Putamen (tissue), 1 donor: ENCODE measurements around the gene DMXL1.
A peak's percentile ranks its signal among the peaks of the same experiment; 100 is the strongest.
"Not testable (repeated sequence)": the region's sequence is repeated elsewhere in the genome, so short reads cannot be mapped to it uniquely, and the experiment has no call there.

Experiments
- DNase-seq: peaks from one replicate; pipeline ENCODE4 v3.0.0-alpha.2; 2016; ENCODE audit warnings: low spot score

The DMXL1 gene

DNA sequence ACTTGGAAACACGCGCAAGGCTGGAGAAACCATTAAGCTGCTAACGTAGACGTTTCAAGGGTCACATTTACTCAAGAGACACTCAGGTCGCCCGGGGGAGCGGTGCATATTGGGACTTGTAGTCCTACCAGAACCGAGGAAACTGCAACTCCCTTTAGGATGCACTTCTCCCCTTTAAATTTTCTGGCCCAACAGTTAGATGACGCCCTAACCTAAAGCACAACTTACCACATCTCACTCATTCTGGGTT, 384 bp upstream of the DMXL1 start:
- DNase-seq: no peak

DNA sequence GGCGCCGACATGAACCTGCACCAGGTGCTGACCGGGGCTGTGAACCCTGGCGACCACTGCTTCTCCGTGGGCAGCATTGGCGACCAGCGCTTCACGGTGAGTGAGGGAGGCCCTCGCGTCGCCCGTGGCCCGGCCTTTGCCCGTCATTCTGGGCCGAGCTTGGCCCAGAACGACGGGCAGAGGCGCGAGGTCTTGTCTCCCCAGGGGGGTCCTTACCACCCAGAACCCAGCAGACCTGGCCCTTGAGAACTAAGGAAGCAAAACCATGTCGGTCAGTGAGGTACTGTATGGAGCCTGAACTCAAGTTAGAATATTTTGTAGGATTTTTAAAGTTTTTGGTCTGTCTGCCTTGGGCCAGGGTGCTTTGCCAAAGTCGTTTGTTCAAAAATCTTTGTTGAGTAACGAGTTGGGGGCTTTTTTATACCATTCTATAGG, 691 bp downstream of the DMXL1 start:
- DNase-seq: no peak

DNA sequence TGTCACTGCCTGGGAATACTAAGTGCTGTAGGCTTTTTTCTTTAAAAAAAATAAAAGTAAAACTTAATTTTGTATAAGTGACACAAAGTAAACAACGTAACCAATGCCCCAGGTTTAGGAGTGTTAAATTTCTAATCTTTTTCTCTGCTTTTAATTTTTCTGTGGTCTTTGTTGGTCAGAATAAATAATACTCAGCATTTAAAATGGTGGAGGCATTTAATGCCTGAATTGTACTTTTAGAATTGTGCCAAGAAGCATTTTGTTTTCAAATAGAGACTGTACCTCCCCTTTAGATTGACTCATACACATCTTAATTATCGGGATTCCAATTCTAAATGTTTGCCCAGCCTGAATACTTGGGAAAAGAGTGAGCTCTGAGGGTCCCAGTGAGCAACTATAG, 1.6 kb downstream of the DMXL1 start:
- DNase-seq: no peak

DNA sequence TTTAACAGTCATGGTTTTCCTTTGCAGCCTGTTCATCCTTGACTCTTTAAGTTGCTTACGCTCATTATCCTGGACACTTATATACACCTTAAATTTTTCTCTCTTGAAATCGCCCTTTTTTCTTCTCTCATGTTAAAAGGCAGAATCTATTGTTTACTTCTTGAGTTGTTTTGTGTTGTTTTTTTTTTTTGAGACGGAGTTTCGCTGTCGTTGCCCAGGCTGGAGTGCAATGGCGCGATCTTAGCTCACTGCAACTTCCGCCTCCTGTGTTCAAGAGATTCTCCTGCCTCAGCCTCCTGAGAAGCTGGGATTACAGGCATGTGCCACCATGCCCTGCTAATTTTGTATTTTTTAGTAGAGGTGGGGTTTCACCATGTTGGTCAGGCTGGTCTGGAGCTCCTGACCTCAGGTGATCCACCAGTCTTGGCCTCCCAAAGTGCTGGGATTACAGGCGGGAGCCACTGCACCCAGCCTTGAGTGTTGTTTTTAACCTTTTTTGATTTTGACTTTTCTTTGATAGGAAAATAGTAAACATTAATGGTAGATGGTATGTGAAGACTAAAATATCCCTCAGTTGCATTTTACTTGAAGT, 3.0 kb downstream of the DMXL1 start:
- not testable (repeated sequence) for DNase-seq

DNA sequence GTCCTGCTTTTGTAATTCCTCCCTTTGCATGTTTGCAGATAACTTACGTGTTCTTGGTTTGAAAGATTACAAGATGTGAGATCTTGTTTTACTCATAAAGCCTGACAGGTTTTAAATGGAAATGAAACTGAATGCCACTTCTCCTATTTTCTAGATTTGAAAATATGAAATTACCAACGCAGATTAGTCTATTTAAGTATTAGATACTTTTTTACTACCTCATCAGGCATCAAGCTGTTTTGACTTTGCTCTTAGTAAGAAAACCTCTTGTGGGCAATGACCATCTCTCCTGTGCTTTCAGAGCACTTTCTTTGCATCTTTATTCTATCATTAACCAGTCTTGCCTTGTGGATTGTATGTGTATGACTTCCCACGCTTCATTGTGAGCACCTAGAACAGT, 3.5 kb downstream of the DMXL1 start:
- DNase-seq: no peak

DNA sequence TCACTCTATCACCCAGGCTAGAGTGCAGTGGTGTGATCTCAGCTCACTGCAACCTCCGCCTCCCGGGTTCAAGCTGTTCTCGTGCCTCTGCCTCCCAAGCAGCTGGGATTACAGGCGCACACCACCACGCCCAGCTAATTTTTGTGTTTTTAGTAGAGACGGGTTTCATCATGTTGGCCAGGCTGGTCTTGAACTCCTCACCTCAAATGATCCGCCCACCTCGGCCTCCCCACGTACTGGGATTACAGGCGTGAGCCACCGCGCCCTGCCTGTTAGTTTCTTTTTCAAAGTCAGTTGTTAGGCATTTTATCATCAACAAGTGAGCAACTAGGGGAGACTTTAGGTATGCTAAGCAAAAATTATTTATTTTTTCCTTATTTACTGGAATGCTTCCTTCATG, 4.4 kb downstream of the DMXL1 start:
- not testable (repeated sequence) for DNase-seq

DNA sequence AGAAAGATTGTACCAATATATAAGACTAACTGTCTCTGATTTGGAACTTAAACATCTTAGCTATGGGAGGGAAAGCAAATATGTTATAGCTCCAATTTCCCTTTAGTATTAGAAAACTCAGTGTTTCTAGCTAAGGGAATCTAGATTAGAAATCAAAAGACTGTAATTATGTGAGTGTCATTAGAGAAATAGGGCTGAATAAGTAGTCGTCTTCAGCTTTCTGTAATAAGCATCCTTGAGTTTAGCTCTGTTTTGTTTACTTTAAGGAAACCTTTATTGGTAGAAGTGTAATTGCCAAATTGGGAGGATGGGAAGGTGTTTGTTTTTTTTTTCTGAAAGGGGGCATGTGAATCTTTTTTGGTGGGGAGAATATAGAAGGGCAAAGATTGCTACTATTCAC, 5.2 kb downstream of the DMXL1 start:
- no peak for DNase-seq

DNA sequence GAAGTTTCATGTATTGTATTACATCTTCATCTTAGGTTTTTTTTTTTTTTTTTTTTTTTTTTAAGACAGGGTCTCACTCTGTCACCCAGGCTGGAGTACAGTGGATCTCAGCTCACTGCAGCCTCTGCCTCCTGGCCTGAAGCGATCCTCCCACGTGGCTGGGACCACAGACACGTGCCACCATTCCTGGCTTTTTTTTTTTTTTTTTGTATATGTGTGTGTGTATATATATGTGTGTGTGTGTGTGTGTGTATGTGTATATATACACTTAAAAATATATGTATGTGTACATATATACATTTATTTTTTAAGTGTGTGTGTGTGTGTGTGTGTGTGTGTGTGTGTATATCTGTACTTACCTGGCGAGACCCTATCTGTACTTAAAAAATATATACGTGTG, 6.6 kb downstream of the DMXL1 start:
- DNase-seq: no peak

DNA sequence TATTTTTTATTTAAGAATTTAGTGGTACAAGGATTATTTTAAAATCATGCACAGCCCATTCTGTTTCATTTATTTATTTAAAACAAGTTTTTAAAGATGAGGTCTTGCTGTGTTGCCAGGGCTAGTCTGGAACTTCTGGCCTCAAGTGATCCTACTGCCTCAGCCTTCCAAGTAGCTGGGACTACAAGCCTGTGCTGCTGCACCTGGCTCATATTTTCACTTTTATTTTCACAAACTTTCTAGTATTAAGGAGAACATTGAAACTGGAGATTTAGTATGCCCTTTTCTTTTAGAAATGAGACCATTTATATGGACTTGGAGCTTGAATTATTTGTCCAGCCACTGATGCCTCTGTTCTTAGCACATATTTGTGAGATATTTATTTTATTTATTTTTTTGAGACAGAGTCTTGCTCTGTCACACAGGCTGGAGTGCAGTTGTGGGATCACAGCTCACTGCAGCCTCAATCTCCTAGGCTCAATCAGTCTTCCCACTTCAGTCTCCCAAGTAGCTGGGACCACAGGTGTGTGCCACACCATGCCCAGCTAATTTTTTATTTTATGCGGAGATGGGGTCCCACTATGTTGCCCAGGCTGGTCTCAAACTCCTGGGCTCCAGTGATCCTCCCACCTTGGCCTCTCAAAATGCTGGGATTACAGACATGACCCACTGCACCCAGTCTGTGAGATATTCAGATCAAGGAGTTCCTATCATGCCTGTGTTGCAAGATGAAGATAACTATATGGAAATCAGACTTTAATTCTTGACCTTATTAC, 7.4 kb downstream of the DMXL1 start:
- DNase-seq: no peak

DNA sequence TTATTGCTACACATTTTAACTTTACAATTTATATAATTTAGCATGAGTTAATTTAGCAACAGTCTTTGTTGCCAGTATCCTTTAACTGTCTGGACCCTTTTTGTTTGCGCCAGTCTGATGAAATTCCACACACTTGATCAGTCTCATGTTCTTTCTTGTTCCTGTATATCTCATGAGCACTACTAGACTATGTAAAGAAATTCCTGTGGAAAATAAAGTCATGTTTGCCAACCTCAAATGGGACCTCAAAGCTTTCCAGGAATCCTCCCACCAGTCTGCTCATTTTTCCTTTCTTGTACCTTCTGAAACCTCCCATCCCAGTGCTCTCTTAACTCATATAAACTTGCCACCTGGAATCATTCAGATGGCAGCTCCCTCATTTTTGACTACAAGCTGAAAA, 8.0 kb downstream of the DMXL1 start:
- no peak for DNase-seq

DNA sequence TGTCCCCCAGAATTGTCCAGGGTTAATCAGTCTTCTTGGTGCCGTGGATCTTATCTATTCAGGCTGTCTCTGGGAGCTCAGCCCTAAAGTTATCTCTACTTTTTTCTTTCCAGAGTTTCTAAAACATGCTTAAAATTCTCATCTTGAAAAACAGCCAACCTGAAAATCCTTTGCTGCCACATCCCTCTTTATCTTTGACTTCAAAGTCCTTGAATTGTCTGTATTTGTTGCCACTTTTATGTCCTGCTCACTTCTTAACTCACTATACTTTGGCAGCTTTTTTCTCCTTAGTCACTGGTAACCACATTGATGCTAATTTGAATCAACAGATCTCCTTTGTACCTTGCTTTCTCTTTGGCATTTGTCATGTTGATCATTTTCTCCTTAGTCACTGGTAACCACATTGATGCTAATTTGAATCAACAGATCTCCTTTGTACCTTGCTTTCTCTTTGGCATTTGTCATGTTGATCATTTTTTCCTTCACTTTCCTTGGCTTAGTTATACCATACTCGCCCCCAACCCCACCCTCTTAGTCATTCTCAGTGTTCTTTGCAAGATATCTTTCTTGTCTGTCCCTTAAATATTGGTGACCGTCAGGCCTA, 8.5 kb downstream of the DMXL1 start:
- no peak for DNase-seq

DNA sequence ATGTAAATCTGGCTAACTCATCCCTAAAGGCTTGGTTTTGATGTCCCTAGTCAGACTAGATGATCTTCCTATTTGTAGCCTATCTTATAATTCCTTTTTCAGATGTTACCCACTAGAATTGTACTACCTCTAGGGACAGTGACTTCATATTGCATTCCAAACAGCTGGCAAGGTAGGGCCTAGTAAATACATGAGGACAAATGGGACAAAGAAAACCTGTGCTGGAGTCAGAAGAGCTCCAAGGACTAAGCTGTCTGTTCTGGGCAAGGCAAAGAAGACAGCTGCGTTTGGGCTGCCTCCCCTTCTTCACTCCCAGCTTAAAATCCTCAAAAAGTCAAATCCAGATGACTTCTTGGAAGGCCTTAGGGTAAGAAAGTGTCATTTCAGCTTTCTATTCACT, 10.0 kb downstream of the DMXL1 start:
- no peak for DNase-seq

DNA sequence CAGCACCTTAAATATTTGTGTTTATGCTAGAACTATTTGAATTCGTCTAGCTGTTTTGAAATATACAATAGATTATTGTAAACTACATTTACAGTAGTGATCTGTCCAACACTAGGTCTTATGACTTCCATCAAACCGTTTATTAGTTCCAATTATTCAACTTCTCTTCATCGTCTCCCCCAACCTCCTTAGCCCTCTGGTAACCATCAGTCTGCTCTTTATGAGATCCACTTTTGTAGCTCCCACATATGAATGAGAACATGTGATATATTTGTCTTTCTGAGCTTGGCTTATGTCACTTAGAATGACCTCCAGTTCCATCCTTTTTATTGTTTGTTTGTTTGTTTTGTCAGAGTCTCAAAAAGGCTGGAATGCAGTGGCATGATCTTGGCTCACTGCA, 11.8 kb downstream of the DMXL1 start:
- no peak for DNase-seq

DNA sequence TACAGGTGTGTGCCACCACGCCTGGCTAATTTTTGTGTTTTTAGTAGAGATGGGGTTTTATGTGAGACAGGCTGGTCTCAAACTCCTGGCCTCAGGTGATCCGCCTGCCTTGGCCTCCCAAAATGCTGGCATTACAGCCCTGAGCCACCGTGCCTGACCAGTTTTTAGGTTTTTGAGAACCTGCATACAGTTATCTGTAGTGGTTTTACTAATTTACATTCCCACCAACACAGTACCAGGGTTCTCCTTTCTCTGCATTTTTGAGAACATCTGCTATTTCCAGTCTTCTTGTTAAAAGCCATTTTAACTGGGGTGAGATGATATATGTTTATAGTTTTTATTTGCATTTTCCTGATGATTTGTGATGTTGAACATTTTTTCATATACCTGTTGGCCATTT, 12.8 kb downstream of the DMXL1 start:
- no peak for DNase-seq

DNA sequence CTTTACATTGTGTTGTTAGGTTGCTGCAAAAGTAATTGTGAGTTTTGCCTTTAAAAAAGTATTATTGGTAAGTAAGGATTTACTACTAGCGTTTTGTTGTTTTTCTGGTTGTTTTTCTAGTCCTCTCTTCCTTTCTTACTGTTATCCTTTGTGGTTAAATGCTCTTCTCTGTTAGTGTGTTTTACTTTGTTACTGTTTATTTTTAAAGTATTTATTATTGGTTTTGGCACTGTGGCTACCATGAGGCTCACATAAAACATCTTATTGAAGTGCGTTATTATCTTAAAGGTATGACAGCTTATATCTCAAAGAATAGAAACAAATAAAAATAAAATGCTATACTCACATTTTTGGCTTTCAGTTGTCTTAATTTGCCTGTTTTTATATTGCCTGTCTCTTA, 17.6 kb downstream of the DMXL1 start:
- DNase-seq: no peak

DNA sequence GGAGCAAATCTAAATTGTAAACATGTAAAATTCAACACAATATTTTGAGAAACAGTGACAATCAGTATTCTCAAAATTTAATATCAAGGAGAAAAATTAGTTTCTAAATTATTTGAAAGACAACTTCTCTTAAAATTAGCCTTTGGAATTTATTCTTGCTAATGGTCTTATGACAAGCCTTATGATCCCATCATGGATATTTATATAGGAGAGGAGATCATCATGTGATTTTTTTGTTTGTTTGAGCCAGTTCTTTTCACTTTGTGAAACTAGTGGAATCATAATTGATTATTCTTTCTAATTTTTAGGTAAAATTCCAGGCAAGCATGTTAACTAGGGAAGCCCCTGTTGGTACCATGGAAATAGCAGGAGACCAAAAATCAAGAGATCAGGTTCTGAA, 24.7 kb downstream of the DMXL1 start:
- DNase-seq: no peak

DNA sequence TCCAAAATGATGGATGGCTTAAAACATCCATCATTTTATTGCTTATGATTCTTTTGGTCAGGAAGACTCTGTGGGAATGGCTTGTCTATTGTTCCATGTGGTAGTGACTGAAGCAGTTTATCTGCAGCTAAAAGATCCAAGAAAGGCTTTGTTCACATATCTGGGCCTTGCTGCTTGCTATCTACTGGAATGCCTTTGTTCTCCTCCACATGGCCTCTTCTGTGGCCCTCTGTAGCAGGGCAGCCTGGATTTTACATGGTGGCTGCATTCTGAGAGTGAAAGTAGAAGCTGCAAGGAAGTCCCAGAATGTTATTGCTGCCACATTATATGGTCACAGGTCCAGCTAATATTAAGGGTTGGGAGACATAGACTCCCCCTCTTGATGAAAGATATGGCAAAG, 35.1 kb downstream of the DMXL1 start:
- peak; percentile 34 for DNase-seq

DNA sequence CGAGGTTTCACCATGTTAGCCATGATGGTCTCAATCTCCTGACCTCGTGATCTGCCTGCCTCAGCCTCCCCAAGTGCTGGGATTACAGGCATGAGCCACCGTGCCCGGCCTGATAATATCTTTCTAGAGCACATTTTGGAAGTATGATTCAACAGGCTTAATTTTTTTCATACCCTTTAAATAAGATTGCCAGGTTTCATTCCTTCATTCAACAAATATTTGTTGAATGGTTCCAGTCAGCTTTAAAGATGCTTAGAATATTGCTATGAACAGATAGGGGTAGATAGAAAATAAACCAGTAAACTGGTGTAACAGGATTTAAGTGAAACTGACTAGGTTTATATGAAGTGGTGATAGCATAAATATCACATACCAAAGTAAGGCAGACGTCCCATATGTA, 41.3 kb downstream of the DMXL1 start:
- no peak for DNase-seq

DNA sequence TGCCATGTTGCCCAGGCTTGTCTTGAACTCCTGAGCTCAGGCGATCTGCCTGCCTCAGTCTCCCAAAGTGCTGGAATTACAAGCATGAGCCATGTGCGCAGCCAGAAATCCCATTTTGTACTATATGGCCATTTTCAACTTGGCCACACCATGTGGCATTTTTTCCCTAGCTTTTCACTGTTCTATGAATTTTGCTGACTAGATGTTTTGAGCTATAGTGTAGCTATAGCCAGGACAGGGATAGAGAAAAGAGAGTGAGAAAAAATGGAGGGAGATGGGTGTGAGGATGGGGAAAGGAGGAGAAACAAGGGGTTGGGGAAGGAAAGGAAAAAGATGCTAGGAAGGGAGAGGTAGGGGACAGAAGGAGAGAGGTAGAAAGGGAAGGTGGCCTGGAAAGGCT, 46.4 kb downstream of the DMXL1 start:
- no peak for DNase-seq

DNA sequence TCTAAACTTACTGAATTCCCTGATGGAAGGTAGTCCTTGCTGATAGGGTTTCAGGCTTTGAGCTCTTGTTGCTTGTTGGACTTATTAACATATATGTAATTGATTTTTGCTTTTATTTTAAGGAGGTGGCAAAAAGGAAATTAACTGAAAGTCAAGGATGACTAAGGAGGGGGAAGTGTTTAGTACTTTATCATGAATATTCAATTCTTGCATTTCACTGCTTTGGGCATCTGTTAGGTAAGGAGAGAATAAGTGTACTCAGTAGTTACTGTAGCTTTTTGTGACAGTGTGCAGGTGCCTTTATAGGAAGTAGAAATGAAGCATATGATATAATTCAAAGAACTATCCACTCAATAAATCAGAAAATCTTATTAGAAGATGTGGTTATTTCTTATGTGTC, 47.1 kb downstream of the DMXL1 start:
- DNase-seq: no peak

DNA sequence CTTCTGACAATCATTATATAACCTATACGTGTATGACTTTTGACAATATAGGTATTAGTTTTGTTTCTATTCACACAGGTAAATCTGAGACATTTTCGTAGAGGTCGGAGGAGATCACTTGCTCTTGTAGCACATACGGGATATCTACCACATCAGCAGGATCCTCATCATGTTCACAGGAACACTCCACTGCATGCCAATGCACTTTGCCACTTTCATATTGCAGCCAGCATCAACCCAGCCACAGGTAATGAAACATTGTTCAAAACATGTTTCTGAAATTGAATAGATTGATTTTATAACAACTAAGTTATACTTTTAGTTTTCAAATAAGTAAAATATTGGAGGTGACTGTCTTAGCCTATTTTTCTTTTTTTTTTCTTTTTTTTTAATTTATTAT, 50.0 kb downstream of the DMXL1 start:
- DNase-seq: no peak

DNA sequence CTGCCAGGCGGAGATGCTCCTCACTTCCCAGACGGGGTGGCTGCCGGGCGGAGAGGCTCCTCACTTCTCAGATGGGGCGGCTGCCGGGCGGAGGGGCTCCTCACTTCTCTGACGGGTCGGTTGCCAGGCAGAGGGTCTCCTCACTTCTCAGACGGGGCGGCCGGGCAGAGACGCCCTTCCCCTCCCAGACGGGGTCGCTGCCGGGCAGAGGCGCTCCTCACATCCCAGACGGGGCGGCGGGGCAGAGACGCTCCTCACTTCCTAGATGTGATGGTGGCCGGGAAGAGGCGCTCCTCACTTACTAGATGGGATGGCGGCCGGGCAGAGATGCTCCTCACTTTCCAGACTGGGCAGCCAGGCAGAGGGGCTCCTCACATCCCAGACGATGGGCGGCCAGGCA, 51.6 kb downstream of the DMXL1 start:
- not testable (repeated sequence) for DNase-seq

DNA sequence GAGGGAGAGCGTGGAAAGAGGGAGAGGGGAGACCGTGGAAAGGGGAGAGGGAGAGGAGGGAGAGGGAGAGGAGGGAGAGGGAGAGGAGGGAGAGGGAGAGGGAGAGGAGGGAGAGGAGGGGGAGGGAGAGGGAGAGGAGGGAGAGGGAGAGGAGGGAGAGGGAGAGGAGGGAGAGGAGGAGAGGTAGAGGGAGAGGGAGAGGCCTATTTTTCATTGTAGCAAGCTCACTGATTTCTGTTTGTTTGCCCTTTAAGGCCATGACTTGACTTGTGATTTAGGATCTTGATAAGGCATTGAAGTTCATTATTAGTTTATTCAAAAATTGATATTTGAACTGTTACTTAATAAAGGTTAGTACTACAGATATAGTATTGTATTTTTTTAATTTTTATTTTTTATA, 52.4 kb downstream of the DMXL1 start:
- DNase-seq: no peak

DNA sequence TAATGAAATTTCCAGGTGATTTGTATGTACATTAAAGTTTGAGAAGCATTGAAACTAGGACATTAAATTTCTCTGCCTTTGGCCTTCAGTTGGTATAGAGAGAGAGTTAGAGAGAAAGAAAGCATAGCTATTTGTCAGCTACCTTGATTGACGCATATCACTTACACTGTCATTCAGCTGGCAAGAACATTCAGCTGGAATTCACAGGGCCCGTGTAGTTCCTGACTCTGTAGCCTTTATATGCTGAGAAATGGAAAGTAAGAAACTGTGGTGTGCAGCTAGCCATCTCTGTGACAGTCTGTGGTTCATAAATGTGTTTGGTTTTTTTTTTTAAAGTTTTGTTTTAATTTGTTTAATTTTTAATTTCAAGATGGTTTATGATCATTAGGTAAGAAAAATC, 58.9 kb downstream of the DMXL1 start:
- DNase-seq: no peak
